ENCODE data around the gene AP3B1. TPM values are rescaled to one million over a fixed set of nuclear protein-coding genes. Genes with fewer than 3 reads are reported as not detected.

AP3B1 gene
- polyA plus RNA-seq, 1 of the 3 experiments (the other 2 are of a cell fraction), result 18.0 TPM

DNA sequence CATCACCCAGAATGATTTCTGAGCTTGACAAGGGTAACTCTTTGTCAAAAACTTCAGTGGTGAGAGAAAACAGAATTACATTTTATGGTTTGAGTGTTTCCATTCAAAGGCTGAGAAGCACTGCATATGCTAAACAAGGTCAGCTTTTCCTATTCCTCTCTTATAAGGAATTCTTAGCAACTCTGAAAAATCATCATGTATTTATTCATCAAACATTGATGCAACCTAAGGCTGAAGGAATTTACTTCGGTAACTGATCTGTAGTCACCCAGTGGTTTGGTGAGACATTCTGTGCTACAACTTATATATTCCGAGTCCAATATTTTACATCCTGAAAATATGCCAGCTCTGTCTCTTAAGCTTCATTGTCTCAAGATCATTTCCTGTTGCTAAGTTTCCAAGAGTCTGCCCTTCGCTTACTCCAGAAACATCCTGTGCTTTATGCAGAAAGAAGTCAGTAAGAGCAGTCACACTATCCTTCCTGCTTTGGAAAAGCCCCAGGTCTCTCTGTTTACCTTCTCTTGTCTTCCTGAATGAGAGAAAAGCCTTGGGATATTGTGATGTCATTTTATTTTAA is 341.8 kb downstream of the AP3B1 start:
- no peak overlapping the region for H3K9ac ChIP-seq
- no peaks in the 10 kb centered on the region; the same call in 1 of the 2 replicates for H3K27me3 ChIP-seq (ENCODE audit: insufficient read depth)
- no peaks in the 10 kb centered on the region for H3K9me2 ChIP-seq
- H3F3A ChIP-seq (replicated peaks; ENCODE audit: insufficient read depth), result no peaks in the 10 kb centered on the region
- H3K79me2 ChIP-seq (ENCODE audit: insufficient read depth), result no peaks in the 10 kb centered on the region
- TF ChIP-seq NFIC (IDR thresholded peaks at IDR 0.05; ENCODE audit: borderline replicate concordance) (no peak), RAD21 (IDR thresholded peaks at IDR 0.05; ENCODE audit: low read length) (no peak), YY1 (IDR thresholded peaks at IDR 0.05; ENCODE audit: low read depth) (no peak)
- H3K4me3 ChIP-seq (ENCODE audit: low read depth in 2 of 2, low read length in 1 of 2), result no peak overlapping the region
- H3K4me1 ChIP-seq (ENCODE audit: control insufficient read depth in 1 of 2, insufficient read depth in 2 of 2, low read depth in 1 of 2, low read length in 1 of 2), result no peaks in the 10 kb centered on the region
- no peaks in the 10 kb centered on the region for H3K9me3 ChIP-seq
- H3K36me3 ChIP-seq (replicated peaks in 1 of 2; ENCODE audit: control insufficient read depth in 1 of 2, insufficient read depth in 2 of 2, low read length in 1 of 2), result peaks cover 0 to 4% of the 10 kb centered on the region in 2 experiments
- no peak overlapping the region for H3K4me2 ChIP-seq
- no peak overlapping the region for H3K27ac ChIP-seq (ENCODE audit: low read depth in 2 of 2, low read length in 1 of 2)
- WGBS (ENCODE audit: low lambda C conversion rate), result 64% methylated on average over 3 of the region's 3 CpGs
- H2AFZ ChIP-seq (ENCODE audit: low read depth), result no peak overlapping the region; the same call in 1 of the 2 replicates
- POLR2A ChIA-PET, result no interaction called here
- DNase-seq, result no peak
- CTCF ChIA-PET, result no interaction called here
- H4K20me1 ChIP-seq (ENCODE audit: insufficient read depth), result no peaks in the 10 kb centered on the region

Small RNA genes lying within 50 kb of the gene (small RNA-seq; reads per million reads assigned to genes)
- gene RF00019, result 0 reads per million in 7 experiments
- 0 reads per million in 7 experiments for gene RNU6-183P

Other genes starting within 250 kb of the AP3B1 start
- gene SCAMP1, start 65.9 kb upstream of the AP3B1 start, polyA plus RNA-seq (2012; rRNA removed), result 11.5 and 18.2 TPM in 2 replicates